Stimulated activated effector memory CD8-positive, alpha-beta T cell treated with anti-CD3 and anti-CD28 coated beads, Interleukin-12 subunit alpha, Interleukin-12 subunit beta, amount 100 ng/mL, for 72 hours (primary cell): ENCODE measurements around the gene CABLES1.
"Not testable (repeated sequence)": the region's sequence is repeated elsewhere in the genome, so short reads cannot be mapped to it uniquely, and the experiment has no call there.

Source experiments
- ATAC-seq: fragments of 150-1000 bp; cut with Tn5 transposase; 2 replicates; pipeline ENCODE4 v1.10.0; 2021
- DNase-seq, 2 donors: peaks; one replicate each; pipeline ENCODE4 v3.0.0; 2021 to 2022; ENCODE audit warnings: low spot score in 2 of 2
- H3K27ac Mint-ChIP-seq: one replicate; pipeline ENCODE4 v1.8.0; 2022; ENCODE audit warnings: mild to moderate bottlenecking, mixed read lengths
- H3K36me3 Mint-ChIP-seq: one replicate; pipeline ENCODE4 v1.8.0; 2022; ENCODE audit warnings: mild to moderate bottlenecking, mixed read lengths
- H3K4me1 Mint-ChIP-seq: one replicate; pipeline ENCODE4 v1.8.0; 2022; ENCODE audit warnings: mixed read lengths
- H3K4me3 Mint-ChIP-seq: one replicate; pipeline ENCODE4 v1.8.0; 2022; ENCODE audit warnings: mild to moderate bottlenecking, mixed read lengths
- H3K9me3 Mint-ChIP-seq: one replicate; pipeline ENCODE4 v1.8.0; 2022; ENCODE audit warnings: mixed read lengths

CABLES1 gene

DNA sequence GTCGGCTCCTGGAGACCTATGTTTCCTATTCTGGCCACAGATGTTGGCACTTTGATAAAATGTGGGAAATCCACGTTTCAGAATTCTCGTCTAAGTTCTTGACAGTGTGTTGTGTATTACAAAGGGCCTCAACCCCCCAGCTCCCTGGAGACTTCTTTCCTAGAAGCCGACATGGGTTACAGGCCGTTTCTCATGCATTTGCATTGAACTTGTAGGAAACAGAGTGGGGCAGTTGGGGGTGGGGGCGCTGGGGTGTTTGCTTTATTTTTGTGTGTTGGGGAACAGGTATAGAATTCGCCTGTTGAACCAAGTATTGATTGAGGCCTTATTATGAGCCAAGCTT lies 104.0 kb downstream of the CABLES1 start:
- peaks cover 28% of the 10 kb centered on the region for H3K4me1 Mint-ChIP-seq
- no peak for ATAC-seq
- H3K4me3 Mint-ChIP-seq, result no peak overlapping the region
- H3K36me3 Mint-ChIP-seq, result no peaks in the 10 kb centered on the region
- no peak for DNase-seq
- no peak overlapping the region for H3K27ac Mint-ChIP-seq
- H3K9me3 Mint-ChIP-seq, result no peaks in the 10 kb centered on the region

DNA sequence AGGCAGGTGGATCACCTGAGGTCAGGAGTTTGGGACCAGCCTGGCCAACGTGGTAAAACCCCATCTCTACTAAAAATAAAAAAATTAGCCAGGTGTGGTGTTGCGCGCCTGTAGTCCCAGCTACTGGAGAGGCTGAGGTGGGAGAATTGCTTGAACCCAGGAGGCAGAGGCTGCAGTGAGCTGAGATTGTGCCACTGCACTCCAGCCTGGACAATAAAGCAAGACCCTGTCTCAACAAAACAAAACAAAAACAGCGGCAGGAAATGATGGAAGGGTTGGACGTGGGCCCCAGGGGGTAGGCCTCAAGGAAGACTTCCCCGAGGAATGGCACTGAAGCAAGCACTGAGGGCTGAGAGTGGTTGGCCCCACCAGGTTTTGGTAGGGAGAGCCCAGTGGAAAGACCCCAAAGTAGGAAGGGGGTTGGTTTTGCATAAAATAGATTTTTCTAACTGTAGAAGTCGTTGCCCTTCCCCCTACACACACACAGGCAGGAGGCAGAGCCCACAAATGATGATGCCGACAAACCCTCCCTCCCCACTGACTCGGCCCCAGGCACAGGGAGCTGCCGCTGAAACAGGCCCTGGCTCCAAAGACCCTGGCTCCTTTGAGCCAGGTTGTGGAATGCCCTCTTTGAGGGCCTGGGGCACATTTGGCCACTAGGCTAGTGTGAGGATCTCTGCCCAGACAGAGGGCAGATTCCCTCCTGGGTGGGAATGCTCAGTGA lies 104.8 kb downstream of the CABLES1 start:
- Mint-ChIP-seq H3K4me3 (no peak overlapping the region), H3K9me3 (no peaks in the 10 kb centered on the region), H3K27ac (no peak overlapping the region), H3K36me3 (no peaks in the 10 kb centered on the region), H3K4me1 (peaks cover 27% of the 10 kb centered on the region)
- ATAC-seq (no peak), DNase-seq (no peak)

DNA sequence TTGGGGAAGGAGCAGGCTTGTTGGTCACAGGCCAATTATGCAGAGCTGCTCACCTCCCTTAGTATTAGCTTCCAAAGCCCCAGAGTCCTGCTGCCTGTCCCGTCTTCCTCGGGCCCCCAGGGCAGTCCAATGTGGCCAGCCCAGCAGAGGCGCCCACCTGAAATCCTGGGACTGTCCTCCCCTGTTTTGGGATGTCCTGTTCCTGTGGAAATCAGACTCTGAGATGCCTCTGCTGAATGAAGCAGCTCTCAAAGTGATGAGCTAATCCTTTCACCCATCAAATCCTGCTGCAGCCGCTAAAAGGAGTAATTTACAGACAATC lies 105.3 kb downstream of the CABLES1 start:
- ATAC-seq (no peak), DNase-seq (no peak)
- Mint-ChIP-seq H3K27ac (no peak overlapping the region), H3K36me3 (no peaks in the 10 kb centered on the region), H3K4me3 (no peak overlapping the region), H3K4me1 (peaks cover 23% of the 10 kb centered on the region), H3K9me3 (no peaks in the 10 kb centered on the region)

DNA sequence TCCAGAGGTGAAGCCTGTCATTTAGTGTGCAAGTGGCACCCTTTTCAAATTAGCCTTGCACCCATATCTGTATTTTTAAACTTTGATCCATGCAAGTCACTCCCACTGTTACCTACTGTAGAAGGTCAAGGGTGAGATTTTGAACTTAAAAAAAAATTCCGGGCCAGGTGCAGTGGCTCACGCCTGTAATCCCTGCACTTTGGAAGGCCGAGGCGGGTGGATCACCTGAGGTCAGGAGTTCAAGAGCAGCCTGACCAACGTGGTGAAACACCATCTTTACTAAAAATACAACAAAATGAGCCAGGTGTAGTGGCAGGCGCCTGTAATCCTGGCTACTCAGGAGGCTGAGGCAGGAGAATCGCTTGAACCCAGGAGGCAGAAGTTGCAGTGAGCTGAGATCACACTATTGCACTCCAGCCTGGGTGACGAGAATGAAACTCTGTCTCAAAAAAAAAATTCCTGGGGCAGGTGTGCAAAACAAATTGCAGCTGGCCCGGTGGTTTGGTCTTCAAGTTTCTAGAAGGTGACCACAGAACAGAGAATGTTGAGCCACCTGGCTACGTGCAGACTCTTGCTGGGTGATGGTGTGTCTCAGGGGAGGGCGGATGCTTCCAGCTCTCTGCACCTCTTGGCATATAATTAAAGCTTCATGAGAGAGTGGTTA lies 106.7 kb downstream of the CABLES1 start:
- H3K4me1 Mint-ChIP-seq, result peaks cover 23% of the 10 kb centered on the region
- not testable (repeated sequence) for H3K27ac Mint-ChIP-seq, H3K36me3 Mint-ChIP-seq, ATAC-seq, H3K4me3 Mint-ChIP-seq, H3K9me3 Mint-ChIP-seq, DNase-seq

DNA sequence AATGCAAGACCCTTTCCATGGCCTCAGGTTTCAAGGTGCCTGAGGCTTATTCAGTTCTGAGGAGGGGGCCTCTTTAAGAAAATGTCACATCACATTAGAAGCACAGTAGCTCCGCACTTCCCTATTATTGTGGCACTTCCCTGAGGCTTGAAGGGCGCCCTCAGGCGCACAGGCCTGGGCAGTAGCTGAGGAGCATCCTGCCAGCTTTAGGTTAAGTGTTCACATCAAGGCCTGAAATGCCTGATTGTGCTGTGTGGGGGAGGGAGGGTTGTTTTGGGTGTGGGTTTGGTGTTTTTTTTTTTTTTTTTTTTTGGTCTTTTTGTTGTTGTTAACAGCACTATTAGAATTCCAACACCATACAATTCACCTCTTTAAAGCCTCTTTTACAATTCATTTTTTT lies 107.9 kb downstream of the CABLES1 start:
- no peak for DNase-seq
- no peak overlapping the region for H3K27ac Mint-ChIP-seq
- peaks cover 12% of the 10 kb centered on the region for H3K4me1 Mint-ChIP-seq
- H3K4me3 Mint-ChIP-seq, result no peak overlapping the region
- no peak for ATAC-seq
- H3K9me3 Mint-ChIP-seq, result no peaks in the 10 kb centered on the region
- no peaks in the 10 kb centered on the region for H3K36me3 Mint-ChIP-seq

DNA sequence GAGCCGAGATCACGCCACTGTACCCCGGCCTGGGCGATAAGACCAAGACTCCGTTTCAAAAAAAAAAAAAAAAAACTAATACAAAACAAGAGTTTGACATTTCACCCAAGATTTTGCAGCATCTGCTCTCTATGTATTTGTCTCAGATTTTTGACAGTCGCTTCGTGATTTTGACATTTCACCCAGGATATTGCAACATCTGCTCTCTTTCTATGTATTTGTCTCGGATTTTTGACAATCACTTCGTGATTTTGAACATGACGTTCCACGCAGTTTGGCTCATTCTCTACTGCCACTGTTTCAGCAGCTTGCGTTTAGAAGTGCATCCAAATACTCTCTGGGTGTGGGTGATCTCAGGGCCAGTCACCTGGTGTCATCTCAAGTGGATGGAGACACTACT lies 108.5 kb downstream of the CABLES1 start:
- DNase-seq, result no peak
- Mint-ChIP-seq H3K36me3 (no peaks in the 10 kb centered on the region), H3K9me3 (no peaks in the 10 kb centered on the region), H3K4me1 (peaks cover 6% of the 10 kb centered on the region), H3K4me3 (no peak overlapping the region), H3K27ac (no peak overlapping the region)
- ATAC-seq, result no peak

DNA sequence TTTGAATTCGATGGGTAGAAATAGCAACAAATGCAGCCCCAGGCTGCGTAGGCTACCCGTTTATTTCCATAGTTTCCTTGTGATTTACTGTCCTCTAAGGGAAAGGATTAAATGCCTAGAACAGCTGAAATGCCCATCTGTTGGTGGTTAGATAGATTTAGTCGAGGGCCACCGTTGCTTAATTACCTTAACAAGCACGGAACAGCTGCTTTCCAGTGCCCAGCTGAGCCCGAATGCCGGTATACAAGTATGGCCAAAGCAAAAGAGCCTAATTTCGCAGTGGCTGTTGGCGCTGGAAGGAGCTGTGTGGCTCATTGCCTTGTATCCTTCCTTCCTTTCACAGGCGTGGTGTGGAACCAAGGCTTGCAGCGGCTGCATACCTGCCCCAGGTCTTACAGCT lies 109.1 kb downstream of the CABLES1 start:
- H3K36me3 Mint-ChIP-seq, result no peaks in the 10 kb centered on the region
- DNase-seq, result no peak
- H3K27ac Mint-ChIP-seq, result no peak overlapping the region
- no peak for ATAC-seq
- H3K4me1 Mint-ChIP-seq, result no peaks in the 10 kb centered on the region
- no peak overlapping the region for H3K4me3 Mint-ChIP-seq
- no peaks in the 10 kb centered on the region for H3K9me3 Mint-ChIP-seq

DNA sequence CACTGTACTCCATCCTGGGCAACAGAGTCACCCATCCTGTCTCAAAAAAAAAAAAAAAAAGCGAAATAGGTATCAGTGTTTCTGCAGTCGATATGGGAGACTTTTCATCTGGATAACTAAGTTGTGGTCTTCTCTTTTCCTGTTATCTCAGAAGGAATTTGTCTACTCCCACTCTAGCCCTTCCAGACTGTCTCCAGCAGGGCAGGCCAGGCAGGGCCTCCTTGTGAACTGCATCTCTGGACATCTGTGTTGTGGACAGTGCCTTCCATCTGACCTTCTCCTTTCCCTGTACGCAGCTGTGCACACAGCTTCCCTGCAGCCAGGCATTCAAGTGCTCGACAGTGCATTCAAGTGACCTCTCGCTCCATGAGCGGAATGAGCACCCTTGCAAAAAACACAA lies 110.2 kb downstream of the CABLES1 start:
- no peak for ATAC-seq
- no peak for DNase-seq
- Mint-ChIP-seq H3K36me3 (no peaks in the 10 kb centered on the region), H3K4me1 (no peaks in the 10 kb centered on the region), H3K9me3 (no peaks in the 10 kb centered on the region), H3K27ac (no peak overlapping the region), H3K4me3 (no peak overlapping the region)

DNA sequence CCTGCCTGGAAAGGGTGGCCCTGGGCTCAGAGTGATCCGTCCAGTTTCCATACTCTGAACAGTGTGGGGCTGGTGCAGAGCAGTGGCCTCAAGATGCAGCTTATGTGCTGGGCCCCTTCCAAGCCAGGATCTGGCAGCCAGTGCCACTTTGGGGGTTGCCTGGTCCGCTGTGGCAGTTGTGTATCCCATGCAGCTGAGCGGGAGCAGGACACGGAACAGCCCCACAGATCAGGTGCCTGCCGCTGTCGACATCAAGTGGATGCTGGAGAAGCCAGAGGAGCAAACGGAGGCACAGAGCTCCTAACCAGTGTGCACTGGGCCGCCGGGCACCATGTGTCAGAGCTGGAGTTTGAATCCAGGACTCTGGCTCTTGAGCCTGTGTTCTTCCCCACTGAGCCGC lies 112.0 kb downstream of the CABLES1 start:
- H3K9me3 Mint-ChIP-seq, result no peaks in the 10 kb centered on the region
- peaks cover 8% of the 10 kb centered on the region for H3K4me1 Mint-ChIP-seq
- H3K36me3 Mint-ChIP-seq, result no peaks in the 10 kb centered on the region
- H3K4me3 Mint-ChIP-seq, result no peak overlapping the region
- H3K27ac Mint-ChIP-seq, result no peak overlapping the region
- DNase-seq, result no peak
- no peak for ATAC-seq

DNA sequence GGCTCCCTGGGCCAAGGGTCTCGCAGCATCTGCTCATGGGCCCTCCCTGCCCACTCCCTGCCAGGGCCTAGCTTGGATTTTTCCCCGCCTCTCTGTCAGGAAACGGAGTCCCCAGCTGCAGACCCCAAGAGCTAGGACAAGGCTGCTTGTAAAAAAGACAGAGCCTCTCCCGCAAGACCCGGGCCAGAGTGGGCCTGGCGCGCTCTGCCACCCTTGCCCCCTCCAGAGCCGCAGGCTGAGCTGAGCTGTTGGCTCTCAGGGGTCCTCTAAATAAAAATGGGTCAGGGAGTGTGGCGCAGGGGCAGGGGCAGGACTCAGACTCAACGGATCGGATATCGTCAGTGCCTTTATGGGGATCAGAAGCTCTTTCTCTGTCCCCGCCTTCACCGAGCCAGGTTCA lies 112.6 kb downstream of the CABLES1 start:
- no peak overlapping the region for H3K4me3 Mint-ChIP-seq
- peaks cover 8% of the 10 kb centered on the region for H3K4me1 Mint-ChIP-seq
- H3K9me3 Mint-ChIP-seq, result no peaks in the 10 kb centered on the region
- no peak for ATAC-seq
- DNase-seq, result no peak
- H3K36me3 Mint-ChIP-seq, result no peaks in the 10 kb centered on the region
- no peak overlapping the region for H3K27ac Mint-ChIP-seq

DNA sequence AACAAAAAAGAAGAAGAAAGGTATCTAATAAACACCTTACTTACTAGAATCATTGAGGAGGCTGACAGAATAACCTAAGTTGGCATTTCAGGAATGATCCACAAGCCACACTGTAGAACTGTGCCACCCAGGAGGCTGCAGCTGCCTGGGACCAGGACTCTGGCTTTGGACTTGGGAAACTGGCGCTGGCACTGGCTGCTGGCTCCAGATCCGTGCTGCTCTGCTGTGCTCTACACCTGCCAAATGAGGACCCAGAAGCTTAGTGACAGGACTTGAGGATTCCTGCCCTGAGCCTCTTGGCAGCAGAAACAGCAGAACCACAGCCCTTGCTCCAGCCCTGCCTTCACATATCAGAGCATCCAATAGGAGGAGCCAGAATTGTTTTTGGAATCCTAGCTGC lies 113.5 kb downstream of the CABLES1 start:
- H3K9me3 Mint-ChIP-seq, result no peaks in the 10 kb centered on the region
- DNase-seq (no peak), ATAC-seq (no peak)
- H3K36me3 Mint-ChIP-seq, result no peaks in the 10 kb centered on the region
- peaks cover 8% of the 10 kb centered on the region for H3K4me1 Mint-ChIP-seq
- no peak overlapping the region for H3K4me3 Mint-ChIP-seq
- H3K27ac Mint-ChIP-seq, result no peak overlapping the region

DNA sequence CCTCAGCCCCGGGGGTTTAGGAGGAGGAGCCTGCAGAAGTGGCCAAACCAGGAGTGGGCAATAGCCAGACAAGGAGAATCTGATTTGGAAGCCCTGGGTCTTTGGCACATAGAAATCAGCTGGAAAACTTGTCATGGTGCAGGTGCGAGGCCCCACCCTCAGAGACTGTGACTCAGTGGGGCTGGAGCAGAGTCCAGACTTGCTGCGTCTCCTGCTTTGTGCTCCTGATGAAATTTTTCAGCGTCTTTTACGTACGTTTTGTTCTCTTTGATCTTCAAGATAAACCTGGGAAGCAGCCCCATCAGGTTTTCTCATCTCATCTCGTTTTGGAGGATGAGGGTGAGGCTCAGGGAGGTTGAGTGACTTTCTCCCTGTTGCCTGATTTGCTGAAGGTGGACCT lies 114.1 kb downstream of the CABLES1 start:
- H3K4me3 Mint-ChIP-seq, result no peak overlapping the region
- H3K9me3 Mint-ChIP-seq, result no peaks in the 10 kb centered on the region
- DNase-seq, result no peak
- no peaks in the 10 kb centered on the region for H3K36me3 Mint-ChIP-seq
- peaks cover 8% of the 10 kb centered on the region for H3K4me1 Mint-ChIP-seq
- ATAC-seq, result no peak
- no peak overlapping the region for H3K27ac Mint-ChIP-seq

DNA sequence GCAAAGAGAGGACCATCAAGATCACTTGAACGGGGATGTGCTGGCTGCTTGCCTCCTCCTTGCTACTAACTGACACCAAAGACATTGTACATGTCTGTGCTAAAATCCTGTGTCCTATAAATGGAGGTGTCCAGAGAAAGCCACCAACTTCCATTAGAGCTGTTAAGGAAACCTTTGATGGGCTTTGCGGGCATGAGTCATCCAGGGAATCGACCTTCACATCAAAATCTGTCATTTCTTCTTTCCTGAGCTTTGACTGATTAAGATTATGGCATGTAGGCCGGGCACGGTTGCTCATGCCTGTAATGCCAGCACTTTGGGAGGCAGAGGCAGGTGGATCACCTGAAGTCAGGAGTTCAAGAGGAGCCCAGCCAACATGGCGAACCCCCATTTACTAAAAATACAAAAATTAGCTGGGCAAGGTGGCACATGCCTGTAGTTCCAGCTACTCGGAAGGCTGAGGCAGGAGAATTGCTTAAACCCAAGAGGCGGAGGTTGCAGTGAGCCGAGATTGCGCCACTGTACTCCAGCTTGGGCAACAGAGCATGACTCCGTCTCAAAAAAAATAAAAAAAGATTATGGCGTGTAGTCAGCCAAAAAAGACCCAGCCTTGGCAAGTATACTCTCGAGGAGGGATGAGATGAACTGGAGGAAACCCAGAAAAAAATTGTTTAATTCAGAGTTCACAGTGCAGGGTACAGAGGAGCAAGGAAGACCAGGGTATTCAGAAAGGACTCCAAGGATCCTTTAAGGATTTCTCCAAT lies 115.8 kb downstream of the CABLES1 start:
- Mint-ChIP-seq H3K4me3 (no peak overlapping the region), H3K36me3 (no peaks in the 10 kb centered on the region), H3K9me3 (no peaks in the 10 kb centered on the region), H3K4me1 (peaks cover 8% of the 10 kb centered on the region), H3K27ac (no peak overlapping the region)
- DNase-seq (no peak), ATAC-seq (peak; percentile 56)

DNA sequence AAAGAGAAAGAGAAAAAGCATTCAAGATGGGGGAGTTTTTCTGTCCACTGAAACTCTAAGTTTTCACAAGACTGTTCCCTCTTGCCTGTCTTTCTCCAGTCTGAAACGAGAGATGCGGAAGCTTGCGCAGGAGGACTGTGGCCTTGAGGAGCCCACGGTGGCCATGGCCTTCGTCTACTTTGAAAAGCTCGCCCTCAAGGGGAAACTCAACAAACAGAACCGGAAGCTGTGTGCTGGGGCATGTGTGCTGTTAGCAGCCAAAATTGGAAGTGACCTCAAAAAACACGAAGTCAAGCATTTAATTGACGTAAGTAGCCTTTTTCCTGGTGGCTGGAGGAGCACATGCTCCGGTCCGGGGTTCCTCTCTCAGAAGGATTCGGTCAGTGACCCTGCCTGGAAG lies 118.3 kb downstream of the CABLES1 start:
- no peaks in the 10 kb centered on the region for H3K9me3 Mint-ChIP-seq
- DNase-seq (no peak), ATAC-seq (no peak)
- H3K27ac Mint-ChIP-seq, result no peak overlapping the region
- peaks cover 19% of the 10 kb centered on the region for H3K4me1 Mint-ChIP-seq
- no peaks in the 10 kb centered on the region for H3K36me3 Mint-ChIP-seq
- H3K4me3 Mint-ChIP-seq, result no peak overlapping the region

DNA sequence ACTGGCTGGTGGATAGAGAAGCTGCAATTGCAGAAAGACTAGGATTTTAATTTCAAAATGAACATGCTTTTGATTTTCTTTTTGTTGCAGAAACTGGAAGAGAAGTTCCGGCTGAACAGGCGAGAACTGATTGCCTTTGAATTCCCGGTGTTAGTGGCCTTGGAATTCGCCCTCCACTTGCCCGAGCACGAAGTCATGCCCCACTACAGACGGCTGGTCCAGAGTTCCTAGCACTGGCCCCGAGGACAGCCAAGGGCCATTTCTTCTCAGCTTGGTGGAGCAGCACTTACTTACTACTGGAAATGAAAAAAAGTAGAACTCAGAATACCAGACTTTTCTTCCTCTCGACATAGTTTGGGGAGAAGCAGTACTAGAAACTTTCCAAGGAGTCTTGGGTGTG lies 121.9 kb downstream of the CABLES1 start:
- no peaks in the 10 kb centered on the region for H3K9me3 Mint-ChIP-seq
- H3K27ac Mint-ChIP-seq, result no peak overlapping the region
- no peaks in the 10 kb centered on the region for H3K36me3 Mint-ChIP-seq

More for the DNA sequence above, 121.9 kb downstream of the CABLES1 start:
- no peak for DNase-seq
- ATAC-seq, result no peak
- no peak overlapping the region for H3K4me3 Mint-ChIP-seq
- H3K4me1 Mint-ChIP-seq, result peaks cover 29% of the 10 kb centered on the region
